Ectodermal cell (in vitro differentiated cells): ENCODE measurements around the gene PTPN22.
"Not testable (repeated sequence)": the region's sequence is repeated elsewhere in the genome, so short reads cannot be mapped to it uniquely, and the experiment has no call there.

Experiments used
- H3K27ac ChIP-seq: 2 replicates; pipeline ENCODE4 v1.7.0; 2013; ENCODE audit warnings: mild to moderate bottlenecking, low read depth, low read length; ENCODE audit not compliant: insufficient read depth, poor library complexity, severe bottlenecking
- H3K27me3 ChIP-seq: 2 replicates; pipeline ENCODE4 v1.7.0; 2013; ENCODE audit warnings: mild to moderate bottlenecking, low read length; ENCODE audit not compliant: insufficient read depth, control insufficient read depth, poor library complexity, severe bottlenecking
- H3K36me3 ChIP-seq: one replicate; pipeline ENCODE4 v1.7.0; 2013; ENCODE audit warnings: low read length; ENCODE audit not compliant: control insufficient read depth, insufficient read depth
- H3K4me1 ChIP-seq: one replicate; pipeline ENCODE4 v1.7.0; 2013; ENCODE audit warnings: low read length; ENCODE audit not compliant: control insufficient read depth, insufficient read depth
- H3K4me3 ChIP-seq: 2 replicates; pipeline ENCODE4 v1.7.0; 2013; ENCODE audit warnings: low read depth, low read length, control low read depth; ENCODE audit not compliant: insufficient read depth
- H3K9me3 ChIP-seq: 2 replicates; pipeline ENCODE4 v1.7.0; 2013; ENCODE audit warnings: mild to moderate bottlenecking, low read length, moderate library complexity; ENCODE audit not compliant: control insufficient read depth
- WGBS, 2 experiments: methylation state at CpG; one replicate each; pipeline ENCODE4 v1.1.7; 2013; ENCODE audit warnings: missing lambda C conversion rate in 2 of 2; 5-methylcytosine and 5-hydroxymethylcytosine counted together

The PTPN22 gene

GRCh38 chr1:113852694-113853093 lies 18.8 kb downstream of the PTPN22 start:
- H3K36me3 ChIP-seq, H3K9me3 ChIP-seq, H3K4me1 ChIP-seq, H3K27me3 ChIP-seq, H3K4me3 ChIP-seq, H3K27ac ChIP-seq: not testable (repeated sequence)
- WGBS, 2 experiments, result 93 to 94% methylated on average over 6 of the region's 6 CpGs

DNA sequence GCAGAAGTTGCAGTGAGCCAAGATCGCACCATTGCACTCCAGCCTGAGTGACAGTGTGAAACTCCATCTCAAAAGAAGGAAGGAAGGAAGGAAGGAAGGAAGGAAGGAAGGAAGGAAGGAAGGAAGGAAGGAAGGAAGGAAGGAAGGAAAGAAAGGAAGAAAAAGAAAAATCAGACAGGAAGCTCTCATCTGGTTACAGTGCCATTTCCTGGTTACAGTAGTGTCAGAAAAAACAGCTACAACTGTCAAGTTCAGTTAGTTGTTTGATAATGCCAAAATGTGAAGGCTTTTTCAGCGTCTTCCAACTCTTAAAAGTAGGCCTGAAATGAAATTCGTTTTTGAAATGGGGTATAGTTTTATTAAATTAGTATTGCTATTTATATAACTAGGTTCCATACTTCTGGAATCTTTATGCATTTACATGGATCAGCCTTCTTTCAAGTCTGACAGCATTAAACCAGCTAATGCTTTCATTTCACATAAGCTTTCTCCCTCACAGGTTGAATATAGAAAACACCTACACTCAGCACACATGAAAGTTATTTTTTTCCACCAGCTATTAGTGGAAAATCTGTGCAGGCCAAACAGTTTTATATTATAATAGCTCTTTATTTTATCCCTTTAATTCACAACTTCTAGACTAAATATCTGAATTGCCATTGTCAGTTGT lies 21.2 kb downstream of the PTPN22 start:
- Histone ChIP-seq H3K27ac (no peak overlapping the region), H3K27me3 (no peaks in the 10 kb centered on the region), H3K36me3 (no peaks in the 10 kb centered on the region), H3K4me3 (no peak overlapping the region), H3K9me3 (no peaks in the 10 kb centered on the region), H3K4me1 (no peaks in the 10 kb centered on the region)
- 75 to 100% methylated on average over 1 to 3 of the region's 3 CpGs for WGBS, 2 experiments

DNA sequence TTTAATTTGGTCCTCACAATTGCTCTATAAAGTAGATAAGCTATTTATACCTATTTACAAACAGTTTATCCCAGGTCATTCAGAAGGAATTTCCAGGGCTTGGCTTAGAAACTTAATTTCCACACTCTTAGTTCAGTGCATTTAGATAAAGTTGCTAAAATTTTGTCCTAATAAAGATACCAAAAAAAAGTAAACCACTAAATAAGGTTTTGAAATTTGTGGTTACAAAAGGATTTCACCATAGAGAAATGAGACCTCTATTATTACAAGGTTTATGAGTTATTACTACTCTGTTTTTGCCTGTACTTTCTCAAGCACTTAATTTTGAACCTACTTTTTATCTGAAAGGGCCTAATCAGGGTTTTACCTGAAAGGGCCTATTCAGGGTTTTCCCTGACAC lies 22.4 kb downstream of the PTPN22 start:
- H3K4me3 ChIP-seq, result no peak overlapping the region
- H3K27ac ChIP-seq, result no peak overlapping the region
- H3K4me1 ChIP-seq, result no peaks in the 10 kb centered on the region
- no peaks in the 10 kb centered on the region for H3K9me3 ChIP-seq
- H3K27me3 ChIP-seq, result no peaks in the 10 kb centered on the region
- no peaks in the 10 kb centered on the region for H3K36me3 ChIP-seq

GRCh38 chr1:113846391-113847035 lies 25.0 kb downstream of the PTPN22 start:
- 73% methylated on average over 2 of the region's 2 CpGs; no CpG with 5 or more reads in 1 of the 2 experiments for WGBS, 2 experiments
- H3K27ac ChIP-seq, result no peak overlapping the region
- H3K4me1 ChIP-seq, result no peaks in the 10 kb centered on the region
- no peaks in the 10 kb centered on the region for H3K27me3 ChIP-seq
- no peak overlapping the region for H3K4me3 ChIP-seq
- H3K9me3 ChIP-seq, result no peaks in the 10 kb centered on the region
- no peaks in the 10 kb centered on the region for H3K36me3 ChIP-seq

DNA sequence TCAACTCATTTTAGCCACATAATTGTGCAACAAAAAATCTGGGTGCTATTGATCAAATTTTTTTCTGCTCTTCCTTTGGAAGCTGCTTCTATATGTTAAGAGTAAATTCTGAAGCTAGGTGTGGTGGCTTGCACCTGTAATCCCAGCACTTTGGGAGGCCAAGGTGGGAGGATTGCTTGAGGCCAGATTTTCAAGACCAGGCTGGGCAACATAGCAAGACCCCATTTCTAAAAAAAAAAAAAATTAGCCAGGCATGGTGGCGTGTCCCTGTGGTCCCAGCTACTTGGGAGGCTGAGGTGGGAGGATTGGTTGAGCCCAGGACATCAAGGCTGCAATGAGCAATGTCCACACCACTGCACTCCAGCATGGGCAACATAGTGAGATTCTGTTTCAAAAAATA lies 35.0 kb downstream of the PTPN22 start:
- H3K4me3 ChIP-seq, result no peak overlapping the region
- H3K27ac ChIP-seq, result no peak overlapping the region
- no peaks in the 10 kb centered on the region for H3K27me3 ChIP-seq
- H3K4me1 ChIP-seq, result no peaks in the 10 kb centered on the region
- H3K9me3 ChIP-seq, result no peaks in the 10 kb centered on the region
- WGBS, 2 experiments, result 88 to 95% methylated on average over 1 of the region's 1 CpG
- no peaks in the 10 kb centered on the region for H3K36me3 ChIP-seq

DNA sequence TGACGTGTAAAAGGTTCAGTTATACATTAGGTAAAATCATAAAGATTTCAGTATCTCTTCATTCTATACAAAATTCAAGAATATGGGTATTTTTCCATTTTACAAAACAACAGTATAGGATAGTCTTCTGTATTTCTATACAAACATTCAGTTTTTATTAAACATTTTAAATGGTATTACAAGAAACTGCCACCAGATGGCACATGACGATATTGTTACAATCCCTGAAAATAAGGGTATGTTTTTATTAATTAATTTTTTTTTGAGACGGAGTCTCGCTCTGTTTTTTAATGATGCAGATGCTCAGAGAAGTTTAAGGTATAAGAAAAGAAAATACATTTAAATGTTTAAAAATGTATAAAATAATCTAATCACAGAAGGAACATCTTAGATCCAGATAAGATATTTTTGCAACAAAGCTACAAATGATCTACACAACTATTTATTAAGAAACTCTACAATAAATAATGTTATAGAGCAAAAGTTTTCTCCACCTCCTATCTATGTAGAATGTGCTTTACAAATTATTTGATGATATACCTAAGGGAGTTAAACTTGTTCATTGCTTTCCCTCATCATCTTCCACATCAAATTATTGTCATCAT lies 35.7 kb downstream of the PTPN22 start:
- Histone ChIP-seq H3K9me3 (no peaks in the 10 kb centered on the region), H3K27ac (no peak overlapping the region), H3K4me1 (no peaks in the 10 kb centered on the region), H3K36me3 (no peaks in the 10 kb centered on the region), H3K4me3 (no peak overlapping the region), H3K27me3 (no peaks in the 10 kb centered on the region)
- WGBS, 2 experiments, result 27 to 34% methylated on average over 3 of the region's 4 CpGs

DNA sequence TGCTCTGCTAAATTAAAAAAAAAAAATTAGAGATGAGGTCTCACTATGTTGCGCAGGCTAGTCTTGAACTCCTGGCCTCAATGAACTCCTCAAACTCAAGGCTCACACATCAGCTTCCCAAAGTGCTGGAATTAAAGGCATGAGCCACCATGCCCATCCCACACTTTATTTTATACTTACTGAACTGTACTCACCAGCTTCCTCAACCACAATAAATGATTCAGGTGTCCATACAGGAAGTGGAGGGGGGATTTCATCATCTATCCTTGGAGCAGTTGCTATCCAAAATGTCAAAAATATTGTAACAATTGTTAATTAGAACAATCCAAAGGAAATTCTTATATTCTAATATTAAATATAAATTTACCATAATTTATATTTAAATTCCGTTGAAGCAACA lies 36.8 kb downstream of the PTPN22 start:
- Histone ChIP-seq H3K4me1 (no peaks in the 10 kb centered on the region), H3K36me3 (no peaks in the 10 kb centered on the region), H3K4me3 (no peak overlapping the region), H3K9me3 (no peaks in the 10 kb centered on the region), H3K27ac (no peak overlapping the region), H3K27me3 (no peaks in the 10 kb centered on the region)
- WGBS, 2 experiments, result 91 to 95% methylated on average over 1 to 2 of the region's 2 CpGs

DNA sequence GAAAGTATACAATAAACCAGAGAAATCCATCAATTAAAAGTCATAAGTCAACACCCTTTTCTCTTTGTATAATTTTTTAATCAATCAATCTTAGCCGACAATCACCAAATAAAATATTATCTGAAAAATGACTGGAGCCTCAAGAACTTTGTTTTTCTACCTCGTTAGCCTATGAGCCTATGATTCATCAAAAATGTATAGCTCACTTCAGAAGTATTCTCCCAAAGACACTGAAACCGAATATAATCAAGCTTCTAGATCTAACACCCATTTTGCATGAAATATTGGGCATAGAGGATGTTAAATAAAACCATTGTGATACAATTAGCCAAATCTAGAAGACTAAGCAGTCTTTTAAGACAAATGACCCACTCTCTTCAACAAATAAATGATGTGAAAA lies 41.5 kb downstream of the PTPN22 start:
- no peaks in the 10 kb centered on the region for H3K27me3 ChIP-seq
- WGBS, 2 experiments, result 80 to 90% methylated on average over 2 to 3 of the region's 3 CpGs
- no peaks in the 10 kb centered on the region for H3K36me3 ChIP-seq
- no peaks in the 10 kb centered on the region for H3K9me3 ChIP-seq
- H3K4me1 ChIP-seq, result no peaks in the 10 kb centered on the region
- H3K4me3 ChIP-seq, result no peak overlapping the region
- no peak overlapping the region for H3K27ac ChIP-seq

DNA sequence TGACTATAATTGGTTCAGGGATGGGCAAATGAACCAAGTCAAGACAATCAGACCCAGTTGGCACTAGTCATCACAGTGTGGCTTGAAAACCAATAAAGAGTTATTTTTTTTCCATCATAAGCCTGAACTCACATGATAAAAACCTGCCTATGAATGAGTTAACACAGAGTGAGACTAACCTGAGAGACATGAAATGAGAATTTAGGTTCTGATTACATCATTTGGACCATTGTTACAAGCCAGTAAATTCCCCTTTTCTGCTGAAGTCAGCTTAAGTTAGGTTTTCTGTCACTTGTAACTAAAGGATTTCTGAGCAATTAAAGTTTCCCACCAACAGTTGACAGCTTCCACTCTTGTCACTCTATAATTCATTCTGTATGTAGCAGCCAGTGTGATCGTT lies 49.6 kb downstream of the PTPN22 start:
- WGBS, 2 experiments, result 75 to 100% methylated on average over 1 of the region's 1 CpG
- no peaks in the 10 kb centered on the region for H3K36me3 ChIP-seq
- no peak overlapping the region for H3K4me3 ChIP-seq
- H3K9me3 ChIP-seq, result no peaks in the 10 kb centered on the region
- no peaks in the 10 kb centered on the region for H3K27me3 ChIP-seq
- no peaks in the 10 kb centered on the region for H3K4me1 ChIP-seq
- no peak overlapping the region for H3K27ac ChIP-seq

GRCh38 chr1:113818578-113818977 lies 52.9 kb downstream of the PTPN22 start:
- Histone ChIP-seq H3K4me3 (no peak overlapping the region), H3K4me1 (no peaks in the 10 kb centered on the region), H3K27me3 (no peaks in the 10 kb centered on the region), H3K36me3 (no peaks in the 10 kb centered on the region), H3K27ac (no peak overlapping the region), H3K9me3 (no peaks in the 10 kb centered on the region)
- 75 to 100% methylated on average over 1 of the region's 2 CpGs for WGBS, 2 experiments
